Astrocyte of the cerebellum (primary cell): ENCODE data around the gene C22orf15.

ENCODE experiments used
- DNase-seq: peaks from one replicate; pipeline ENCODE4 v3.0.0-alpha.2; 2011; ENCODE audit warnings: low read depth
- H3K4me3 ChIP-seq: 2 replicates; pipeline ENCODE4 v1.5.1; 2011; ENCODE audit warnings: mild to moderate bottlenecking, low read depth, low read length, moderate library complexity
- in situ Hi-C: cut with HindIII; loops from 2 replicates; pipeline ENCODE4 v1.10.0; 2017; ENCODE audit warnings: low sequenced_read_pairs
- TF ChIP-seq, protein P1 (sequence below): IDR thresholded peaks from 2 replicates; pipeline ENCODE4 v1.5.1; 2012; ENCODE audit warnings: low read length, low read depth, moderate library complexity, mild to moderate bottlenecking; ENCODE audit errors: missing control alignments

Gene C22orf15

GRCh38 chr22:23803001-23803819, 40.4 kb downstream of the C22orf15 start:
- TF ChIP-seq, protein P1, sequence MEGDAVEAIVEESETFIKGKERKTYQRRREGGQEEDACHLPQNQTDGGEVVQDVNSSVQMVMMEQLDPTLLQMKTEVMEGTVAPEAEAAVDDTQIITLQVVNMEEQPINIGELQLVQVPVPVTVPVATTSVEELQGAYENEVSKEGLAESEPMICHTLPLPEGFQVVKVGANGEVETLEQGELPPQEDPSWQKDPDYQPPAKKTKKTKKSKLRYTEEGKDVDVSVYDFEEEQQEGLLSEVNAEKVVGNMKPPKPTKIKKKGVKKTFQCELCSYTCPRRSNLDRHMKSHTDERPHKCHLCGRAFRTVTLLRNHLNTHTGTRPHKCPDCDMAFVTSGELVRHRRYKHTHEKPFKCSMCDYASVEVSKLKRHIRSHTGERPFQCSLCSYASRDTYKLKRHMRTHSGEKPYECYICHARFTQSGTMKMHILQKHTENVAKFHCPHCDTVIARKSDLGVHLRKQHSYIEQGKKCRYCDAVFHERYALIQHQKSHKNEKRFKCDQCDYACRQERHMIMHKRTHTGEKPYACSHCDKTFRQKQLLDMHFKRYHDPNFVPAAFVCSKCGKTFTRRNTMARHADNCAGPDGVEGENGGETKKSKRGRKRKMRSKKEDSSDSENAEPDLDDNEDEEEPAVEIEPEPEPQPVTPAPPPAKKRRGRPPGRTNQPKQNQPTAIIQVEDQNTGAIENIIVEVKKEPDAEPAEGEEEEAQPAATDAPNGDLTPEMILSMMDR: no peak
- in situ Hi-C loops: no loop called here
- H3K4me3 ChIP-seq: no peak overlapping the region
- DNase-seq: no peak

GRCh38 chr22:23804781-23805291, 42.0 kb downstream of the C22orf15 start:
- TF ChIP-seq, protein P1: no peak
- no peak for DNase-seq
- in situ Hi-C loops: no loop called here
- H3K4me3 ChIP-seq: no peak overlapping the region

- H3K4me3 ChIP-seq: no peak overlapping the region
- no peak for DNase-seq
- TF ChIP-seq, protein P1: no peak
- in situ Hi-C loops: no loop called here
Observed at GRCh38 chr22:23806837-23807236, 44.0 kb downstream of the C22orf15 start.

DNA sequence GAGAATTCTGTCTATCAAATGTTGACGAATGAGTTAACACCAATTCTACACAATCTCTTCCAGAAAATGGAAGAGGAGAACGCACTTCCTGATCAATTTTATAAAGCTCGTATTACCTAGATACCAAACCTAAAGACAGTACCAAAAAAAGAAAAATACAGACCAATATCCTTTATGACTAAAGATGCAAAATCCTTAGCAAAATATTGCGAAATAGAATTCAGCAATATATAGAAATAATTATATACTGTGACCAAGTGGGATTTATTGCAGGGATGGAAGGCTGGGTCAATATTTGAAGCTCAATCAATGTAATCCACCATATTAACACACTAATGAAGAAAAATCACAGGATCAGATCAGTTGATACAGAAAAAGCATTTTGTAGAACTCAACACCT, 49.6 kb downstream of the C22orf15 start:
- H3K4me3 ChIP-seq: no peak overlapping the region
- in situ Hi-C loops: no loop called here
- TF ChIP-seq, protein P1: no peak
- no peak for DNase-seq
